Stimulated activated CD4-positive, alpha-beta T cell treated with anti-CD3 and anti-CD28 coated beads, Interleukin-4, amount 100 ng/mL, for 48 hours (primary cell): Measurements from ENCODE around the gene ATRN.
"Not testable (repeated sequence)": the region's sequence is repeated elsewhere in the genome, so short reads cannot be mapped to it uniquely, and the experiment has no call there.

Experiments
- DNase-seq, 2 donors: peaks; one replicate each; pipeline ENCODE4 v3.0.0-alpha.2; 2020; ENCODE audit warnings: low read depth in 2 of 2

Gene ATRN

DNA sequence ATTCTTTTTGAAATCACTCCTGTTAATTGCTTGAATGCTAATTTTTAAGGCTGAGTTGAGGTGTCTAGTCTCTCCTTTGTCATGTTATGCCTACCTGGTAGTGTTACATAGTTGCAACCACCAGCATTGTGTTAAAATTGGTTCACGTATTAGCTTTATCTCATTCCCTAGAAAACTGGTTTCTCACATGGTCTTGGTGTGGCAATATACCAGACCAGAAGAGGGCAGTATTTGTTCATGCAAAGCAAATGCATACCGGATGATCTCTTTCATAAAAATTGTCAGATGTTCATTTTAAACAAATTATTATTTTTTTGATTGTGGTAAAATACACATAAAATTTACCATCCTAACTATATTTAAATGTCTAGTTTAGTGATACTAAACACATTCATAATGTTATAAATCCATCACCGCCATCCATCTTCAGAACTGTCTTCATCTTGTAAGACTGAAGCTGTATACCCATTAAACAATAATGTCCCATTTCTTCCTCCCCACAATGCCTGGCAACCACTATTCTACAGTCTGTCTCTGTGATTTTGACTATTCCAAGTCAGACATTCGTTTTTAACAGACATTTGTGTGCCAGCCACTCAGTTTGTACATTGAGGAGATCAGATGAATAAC is 92.8 kb downstream of the ATRN start:
- no peak for DNase-seq

- DNase-seq: no peak
Observed at GRCh38 chr20:3565851-3566250, 95.0 kb downstream of the ATRN start.

- no peak for DNase-seq
Observed at GRCh38 chr20:3572151-3572550, 101.3 kb downstream of the ATRN start.

GRCh38 chr20:3576363-3576762 is 105.5 kb downstream of the ATRN start:
- DNase-seq: no peak

DNA sequence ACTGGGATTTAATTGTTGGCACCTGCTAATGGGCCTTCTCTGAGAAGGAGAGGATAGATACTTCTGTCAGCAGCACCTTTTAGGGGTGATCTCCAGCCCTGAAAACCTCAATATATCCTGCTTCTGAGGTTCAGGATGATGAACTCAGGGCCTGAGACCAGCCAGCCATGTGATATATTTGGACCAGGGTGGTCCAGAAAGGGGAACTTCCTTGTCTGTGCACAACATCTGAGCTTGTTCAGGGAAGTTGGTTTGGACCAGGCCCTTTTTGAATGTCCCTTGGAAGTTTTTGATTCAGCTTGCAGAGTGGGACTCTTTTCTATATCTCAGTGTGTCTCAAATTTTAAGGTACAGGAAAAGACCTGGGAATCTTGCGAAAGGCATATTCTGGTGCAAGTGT is 106.5 kb downstream of the ATRN start:
- no peak for DNase-seq

DNA sequence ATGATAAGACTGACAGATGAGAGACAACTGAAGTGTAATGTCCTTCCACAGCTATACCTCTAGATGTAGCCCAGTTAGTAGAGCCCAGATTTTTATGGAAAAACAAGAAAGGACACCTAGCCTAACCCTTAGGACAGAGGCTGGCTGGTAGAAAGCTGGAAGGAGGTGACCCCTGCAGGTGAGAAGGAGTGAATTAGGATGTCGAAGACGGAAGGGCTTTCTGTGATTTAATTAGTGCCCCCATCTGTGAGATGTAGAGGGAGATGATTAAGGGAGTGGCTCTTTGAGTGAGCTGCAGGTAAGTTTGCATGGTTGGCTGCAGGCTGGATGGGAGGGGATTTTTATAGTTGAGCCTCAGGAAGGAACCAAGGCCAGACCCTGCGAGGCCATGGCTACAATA is 109.6 kb downstream of the ATRN start:
- no peak for DNase-seq

- DNase-seq: no peak
Observed at GRCh38 chr20:3583765-3584164, 112.9 kb downstream of the ATRN start.

- no peak for DNase-seq
Observed at GRCh38 chr20:3586093-3586492, 115.3 kb downstream of the ATRN start.

GRCh38 chr20:3590164-3590563 is 119.3 kb downstream of the ATRN start:
- DNase-seq: no peak

DNA sequence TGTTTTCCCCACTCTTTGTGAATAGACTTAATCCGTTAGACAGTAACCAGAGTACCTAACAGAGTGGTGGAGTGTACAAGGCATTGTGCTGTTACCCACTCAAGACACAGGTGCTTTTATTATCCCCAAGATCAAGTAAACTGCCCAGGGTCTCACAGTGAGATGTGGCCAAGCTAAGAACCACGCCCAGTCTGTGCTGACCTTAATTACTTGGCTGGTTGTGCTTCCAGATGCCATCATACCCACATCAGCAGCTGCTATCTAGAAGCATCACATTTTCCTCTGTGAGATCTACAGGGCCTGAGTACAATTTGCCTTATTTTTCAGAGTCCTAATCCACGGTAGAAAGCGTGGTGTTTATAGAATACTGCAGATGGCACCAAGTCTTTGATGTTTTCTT is 122.1 kb downstream of the ATRN start:
- DNase-seq: no peak

- DNase-seq: no peak
Observed at GRCh38 chr20:3595541-3595940, 124.7 kb downstream of the ATRN start.

DNA sequence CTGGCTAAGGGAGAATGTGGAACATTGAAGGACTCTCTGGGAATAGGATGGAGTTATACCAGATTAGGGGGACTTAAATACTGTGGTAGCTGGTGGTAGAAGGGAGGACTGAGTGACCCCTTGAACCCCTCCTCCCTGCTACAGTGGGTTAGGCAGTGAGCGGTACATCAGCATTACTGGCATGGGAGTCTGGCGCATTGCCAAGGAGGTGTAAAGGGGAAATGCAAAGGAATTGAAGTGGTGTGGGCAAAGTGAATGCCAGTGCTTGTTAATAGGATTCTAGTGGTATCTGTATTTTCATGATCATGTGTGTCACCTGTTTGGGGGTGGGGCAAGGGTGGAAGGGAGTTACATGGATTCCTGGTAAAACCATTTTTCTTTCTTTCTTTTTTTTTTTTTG is 132.3 kb downstream of the ATRN start:
- no peak for DNase-seq

DNA sequence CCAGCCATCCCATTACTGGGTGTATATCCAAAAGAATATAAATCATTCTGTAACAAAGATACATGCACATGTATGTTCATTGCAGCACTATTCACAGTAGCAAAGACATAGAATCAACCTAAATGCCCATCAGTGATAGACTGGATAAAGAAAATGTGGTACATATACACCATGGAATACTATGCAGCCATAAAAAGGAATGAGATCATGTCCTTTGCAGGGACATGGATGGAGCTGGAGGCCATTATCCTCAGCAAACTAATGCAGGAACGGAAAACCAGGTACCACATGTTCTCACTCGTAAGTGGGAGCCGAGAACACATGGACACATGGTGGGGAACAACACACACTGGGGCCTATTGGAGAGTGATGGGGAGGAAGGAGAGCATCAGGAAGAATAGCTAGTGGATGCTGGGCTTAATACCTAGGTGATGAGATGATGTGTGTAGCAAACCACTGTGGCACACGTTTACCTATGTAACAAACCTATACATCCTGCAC is 134.6 kb downstream of the ATRN start:
- DNase-seq: not testable (repeated sequence)

- no peak for DNase-seq
Observed at GRCh38 chr20:3606021-3606420, 135.2 kb downstream of the ATRN start.

DNA sequence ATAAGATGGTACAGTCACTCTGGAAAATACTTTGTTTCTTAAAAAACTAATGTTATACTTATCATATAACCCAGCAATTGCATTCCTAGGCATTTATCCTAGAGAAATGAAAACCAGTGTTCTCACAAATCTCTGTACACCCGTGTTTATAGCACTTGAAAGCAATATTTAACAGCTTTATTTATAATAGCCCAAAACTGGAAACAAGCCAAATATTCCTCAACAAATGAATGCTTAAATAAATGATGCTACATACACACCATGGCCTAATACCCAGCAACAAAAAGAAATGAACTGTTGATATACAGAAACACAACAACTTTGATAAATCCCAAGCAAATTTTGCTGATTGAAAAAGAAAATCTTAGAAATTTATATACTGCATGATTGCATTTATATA is 141.1 kb downstream of the ATRN start:
- no peak for DNase-seq

DNA sequence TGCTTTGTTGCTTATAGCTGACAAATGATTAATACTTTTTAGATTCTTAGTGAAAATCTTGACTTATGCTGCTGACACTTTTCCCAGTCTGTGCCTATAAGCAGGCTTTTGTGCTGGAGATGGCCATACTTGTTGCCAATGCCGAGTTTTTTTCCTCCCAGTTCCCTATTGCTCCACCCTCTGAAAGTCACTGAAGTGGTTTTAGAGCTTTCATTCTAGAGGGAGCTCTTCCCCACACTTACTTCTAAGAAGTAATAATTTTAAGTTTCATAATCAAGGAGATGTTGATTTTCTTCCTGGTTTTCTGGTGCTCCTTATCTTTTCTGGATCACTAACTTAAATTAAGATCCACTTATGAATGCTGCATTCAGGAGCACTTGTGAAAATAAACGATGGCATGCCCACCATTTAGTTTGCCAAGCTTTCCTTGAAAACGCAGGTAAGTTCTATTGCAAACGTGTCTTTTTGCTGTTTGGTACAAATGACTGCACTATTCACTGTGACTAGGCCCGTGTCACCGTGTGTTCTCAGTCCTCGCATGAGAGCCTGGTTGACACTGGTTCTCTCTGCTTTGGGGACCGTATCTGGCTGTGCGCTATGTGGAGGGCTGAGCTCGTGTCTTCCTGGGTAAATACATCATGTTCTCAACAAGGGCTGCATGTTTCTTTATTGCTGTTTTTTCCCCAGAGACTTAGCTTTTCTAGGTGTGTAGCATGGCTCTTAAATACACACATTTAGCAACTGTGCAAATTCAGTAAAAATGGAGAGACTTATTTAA is 142.2 kb downstream of the ATRN start:
- DNase-seq: no peak

DNA sequence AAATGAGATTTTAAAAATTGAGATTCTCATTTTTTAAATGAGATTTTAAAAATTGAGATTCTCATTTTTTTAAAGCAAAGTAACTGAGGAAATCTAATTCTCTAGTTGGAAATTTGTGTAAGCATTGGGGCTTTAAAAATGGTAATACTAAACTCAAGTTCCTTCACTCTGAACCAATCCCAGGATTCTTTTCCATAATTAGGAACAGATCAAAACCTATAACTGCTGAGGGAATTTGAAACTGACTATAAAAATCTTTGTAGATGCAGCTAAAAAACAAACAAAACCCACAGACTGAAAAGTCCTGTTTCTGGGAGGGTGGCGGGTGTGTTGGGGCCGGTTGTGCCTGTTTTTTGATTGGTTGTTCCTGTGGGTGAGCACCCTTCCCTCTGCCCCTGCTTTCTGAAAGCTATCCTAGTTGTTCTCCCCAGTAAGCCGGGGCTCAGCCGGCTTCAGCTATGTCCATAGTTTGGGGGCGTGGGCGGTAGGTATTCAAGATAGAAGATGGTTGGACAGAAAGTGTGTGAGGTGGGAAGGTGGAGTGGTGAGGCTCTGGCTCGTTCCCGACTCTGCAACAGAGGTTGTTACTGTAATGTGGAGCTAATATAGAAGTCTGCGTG is 143.1 kb downstream of the ATRN start:
- no peak for DNase-seq

- no peak for DNase-seq
Observed at GRCh38 chr20:3614466-3614865, 143.6 kb downstream of the ATRN start.

DNA sequence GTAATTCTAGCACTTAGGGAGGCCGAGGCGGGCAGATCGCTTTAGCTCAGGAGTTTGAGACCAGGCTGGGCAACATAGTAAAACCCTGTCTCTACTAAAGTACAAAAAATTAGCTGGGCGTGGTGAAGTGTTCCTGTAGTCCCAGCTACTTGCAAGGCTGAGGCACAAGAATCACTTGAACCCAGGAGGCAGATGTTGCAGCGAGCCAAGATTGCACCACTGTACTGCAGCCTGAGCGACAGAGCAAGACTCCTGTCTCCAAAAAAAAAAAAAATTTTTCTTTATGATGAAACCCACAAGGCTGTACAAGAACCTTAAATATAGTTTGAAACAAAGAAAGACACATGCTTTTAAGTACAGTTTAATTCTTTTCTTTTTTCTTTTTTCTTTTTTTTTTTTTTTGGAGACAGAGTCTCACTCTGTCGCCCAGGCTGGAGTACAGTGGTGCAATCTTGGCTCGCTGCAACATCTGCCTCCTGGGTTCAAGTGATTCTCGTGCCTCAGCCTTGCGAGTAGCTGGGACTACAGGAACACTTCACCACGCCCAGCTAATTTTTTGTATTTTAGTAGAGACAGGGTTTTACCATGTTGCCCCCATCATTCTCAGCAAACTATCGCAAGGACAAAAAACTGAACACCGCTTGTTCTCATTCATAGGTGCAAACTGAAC is 144.5 kb downstream of the ATRN start:
- DNase-seq: not testable (repeated sequence)

DNA sequence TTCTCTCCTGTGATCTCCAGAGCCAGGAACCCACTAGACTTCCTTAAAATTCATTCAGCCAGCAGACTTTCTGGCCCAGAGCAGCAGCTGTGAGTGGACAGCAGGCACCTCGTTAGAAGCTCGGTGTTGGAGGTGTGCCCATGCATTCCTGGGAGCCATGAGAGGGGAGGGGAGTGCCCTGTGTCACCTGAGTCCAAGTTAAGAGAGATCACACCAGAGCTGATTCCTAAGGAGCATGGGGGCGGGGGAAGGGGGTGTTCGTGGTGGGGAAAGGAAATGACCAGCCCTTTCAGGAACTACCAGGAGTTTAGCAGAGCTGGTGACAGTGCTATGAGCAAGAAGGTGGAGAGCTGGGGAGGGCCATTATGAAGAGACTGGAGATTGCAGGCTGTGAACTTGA is 145.4 kb downstream of the ATRN start:
- no peak for DNase-seq

GRCh38 chr20:3621111-3621510 is 150.3 kb downstream of the ATRN start:
- DNase-seq: no peak

GRCh38 chr20:3622406-3622805 is 151.6 kb downstream of the ATRN start:
- no peak for DNase-seq
